Measurements from ENCODE around the gene RAB3C.

The RAB3C gene

DNA sequence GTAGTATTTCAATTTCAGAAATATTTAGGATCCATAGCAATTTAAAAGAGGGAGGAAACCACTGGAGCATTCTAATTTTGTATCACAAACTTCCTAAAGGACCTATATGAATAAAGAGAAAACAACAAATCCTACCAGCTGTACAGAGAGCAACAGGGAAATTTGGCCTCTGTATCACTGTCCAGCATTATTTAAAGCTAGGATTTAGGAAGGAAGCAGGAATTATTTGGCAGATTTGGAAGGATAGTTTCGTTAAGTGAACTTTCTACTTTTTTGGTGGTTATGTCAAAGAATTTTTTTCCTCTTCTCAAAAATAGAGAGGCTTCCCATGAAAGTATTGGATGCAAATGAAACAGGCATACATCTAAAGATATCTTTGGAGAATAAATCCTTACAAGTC, 269.7 kb downstream of the RAB3C start:
- ChIA-PET CTCF (interaction anchor here (1.0 to 1.4 kb wide), 2 partner anchors 16 to 355 kb away, joined by 3 to 5 read pairs; no protein-coding TSS in a partner anchor), POLR2A (no interaction called here)
- TF ChIP-seq TARDBP (IDR thresholded peaks at IDR 0.05) (no peak), ELF4 (IDR thresholded peaks at IDR 0.05) (no peak), ARNT (IDR thresholded peaks at IDR 0.05) (no peak), FOXK2 (IDR thresholded peaks at IDR 0.05) (no peak), PKNOX1 (IDR thresholded peaks at IDR 0.05) (no peak), SUZ12 (IDR thresholded peaks at IDR 0.05) (no peak), SP1 (IDR thresholded peaks at IDR 0.05) (no peak), LEF1 (IDR thresholded peaks at IDR 0.05; ENCODE audit: borderline replicate concordance) (no peak), L3MBTL2 (conservative IDR thresholded peaks at IDR 0.05) (no peak), NFRKB (IDR thresholded peaks at IDR 0.05) (no peak), FOXM1 (IDR thresholded peaks at IDR 0.05; ENCODE audit: borderline replicate concordance) (no peak), ZNF384 (IDR thresholded peaks at IDR 0.05) (no peak)
- DNase-seq (ENCODE audit: extremely low spot score), result no peak

DNA sequence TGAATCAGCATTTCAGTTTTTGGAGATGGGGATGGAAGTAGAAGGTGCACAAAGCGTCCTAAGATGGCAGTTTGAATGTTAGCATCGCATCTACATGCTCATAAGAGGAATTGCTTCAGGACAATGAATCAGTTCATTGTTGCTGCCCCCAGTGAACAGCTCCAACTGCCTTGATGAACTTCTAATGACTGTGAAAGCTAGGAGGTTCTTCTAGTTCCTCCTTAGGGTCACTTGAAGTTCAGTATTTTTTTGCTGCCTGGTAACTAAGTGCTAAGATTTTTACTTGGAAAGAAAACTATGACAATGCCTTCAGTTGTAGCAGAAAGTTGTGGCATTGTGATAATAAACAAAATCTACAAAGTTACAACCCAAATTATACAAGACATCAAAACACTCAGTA, 271.6 kb downstream of the RAB3C start:
- DNase-seq (ENCODE audit: extremely low spot score), result no peak
- ChIA-PET CTCF (no interaction called here), POLR2A (no interaction called here)
- no peak for TF ChIP-seq SP1 (IDR thresholded peaks at IDR 0.05)
- TF ChIP-seq SUZ12 (IDR thresholded peaks at IDR 0.05), result no peak
- no peak for TF ChIP-seq CTBP1 (IDR thresholded peaks at IDR 0.05; ENCODE audit: borderline replicate concordance)

GRCh38 chr5:58855851-58856739, 273.2 kb downstream of the RAB3C start:
- no peak for DNase-seq (ENCODE audit: extremely low spot score)
- TF ChIP-seq BHLHE40 (IDR thresholded peaks at IDR 0.05; ENCODE audit: borderline replicate concordance) (no peak), CTBP1 (IDR thresholded peaks at IDR 0.05; ENCODE audit: borderline replicate concordance) (no peak), SP1 (IDR thresholded peaks at IDR 0.05) (no peak), HDGF (IDR thresholded peaks at IDR 0.05; ENCODE audit: borderline replicate concordance) (no peak), ARNT (IDR thresholded peaks at IDR 0.05) (no peak), FOXA1 (IDR thresholded peaks at IDR 0.05) (no peak), ZNF384 (IDR thresholded peaks at IDR 0.05) (no peak), NFRKB (IDR thresholded peaks at IDR 0.05) (no peak)
- CTCF ChIA-PET, result no interaction called here
- POLR2A ChIA-PET, result no interaction called here

DNA sequence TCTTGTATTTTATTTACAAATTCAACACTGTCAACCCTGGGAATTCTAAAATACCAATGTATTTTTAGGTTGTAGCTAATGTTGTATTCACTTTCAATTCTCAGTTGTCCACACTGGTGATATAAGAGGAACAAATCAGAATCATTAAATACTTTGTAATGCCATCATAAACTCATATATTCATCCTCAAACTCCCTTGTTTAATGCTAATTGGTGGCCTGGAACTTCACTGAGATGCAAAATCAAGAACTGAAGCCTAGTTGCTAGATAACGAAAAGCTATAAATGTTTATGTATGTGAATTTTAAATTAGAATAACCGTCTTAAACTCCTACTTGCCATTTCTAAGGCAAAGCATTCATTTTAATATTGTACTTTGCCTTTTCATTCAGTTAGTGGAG, 274.7 kb downstream of the RAB3C start:
- POLR2A ChIA-PET, result no interaction called here
- CTCF ChIA-PET, result interaction anchor here (1.6 kb wide), 1 partner anchor 29 kb away, joined by 4 read pairs; no protein-coding TSS in a partner anchor
- DNase-seq (ENCODE audit: extremely low spot score), result no peak
- TF ChIP-seq NFRKB (IDR thresholded peaks at IDR 0.05), result no peak
- no peak for TF ChIP-seq HDGF (IDR thresholded peaks at IDR 0.05; ENCODE audit: borderline replicate concordance)
- no peak for TF ChIP-seq ELF4 (IDR thresholded peaks at IDR 0.05)
- TF ChIP-seq FOXA1 (IDR thresholded peaks at IDR 0.05), result no peak
- no peak for TF ChIP-seq FOXK2 (IDR thresholded peaks at IDR 0.05)
- no peak for TF ChIP-seq SP1 (IDR thresholded peaks at IDR 0.05)
- no peak for TF ChIP-seq ZNF384 (IDR thresholded peaks at IDR 0.05)
- TF ChIP-seq L3MBTL2 (conservative IDR thresholded peaks at IDR 0.05), result no peak
- no peak for TF ChIP-seq BHLHE40 (IDR thresholded peaks at IDR 0.05; ENCODE audit: borderline replicate concordance)
- no peak for TF ChIP-seq LEF1 (IDR thresholded peaks at IDR 0.05; ENCODE audit: borderline replicate concordance)
- TF ChIP-seq ARNT (IDR thresholded peaks at IDR 0.05), result no peak
- TF ChIP-seq PKNOX1 (IDR thresholded peaks at IDR 0.05), result no peak
- TF ChIP-seq TARDBP (IDR thresholded peaks at IDR 0.05), result no peak
- TF ChIP-seq SUZ12 (IDR thresholded peaks at IDR 0.05), result no peak
- no peak for TF ChIP-seq FOXM1 (IDR thresholded peaks at IDR 0.05; ENCODE audit: borderline replicate concordance)
- no peak for TF ChIP-seq CTBP1 (IDR thresholded peaks at IDR 0.05; ENCODE audit: borderline replicate concordance)

DNA sequence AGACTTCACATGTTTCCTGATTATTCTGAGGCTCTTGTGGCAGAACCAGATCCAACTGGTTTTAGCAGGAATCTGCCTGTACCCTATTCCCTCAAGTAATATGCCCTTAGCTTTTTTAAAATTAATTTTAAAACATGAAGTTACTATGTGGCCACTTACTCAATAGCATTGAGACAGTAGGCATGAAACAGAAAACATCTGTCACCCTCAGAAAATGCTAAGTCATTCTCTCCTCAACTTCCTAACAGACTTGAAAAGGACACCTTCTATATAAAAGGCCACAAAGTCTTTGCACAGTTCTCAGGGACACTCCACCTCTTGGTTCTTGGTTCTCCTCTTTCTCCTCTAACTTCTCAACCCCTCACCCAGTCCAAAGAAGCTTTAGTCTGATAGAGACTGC, 277.8 kb downstream of the RAB3C start:
- CTCF ChIA-PET, result no interaction called here
- TF ChIP-seq FOXM1 (IDR thresholded peaks at IDR 0.05; ENCODE audit: borderline replicate concordance), result no peak
- no peak for TF ChIP-seq FOXA1 (IDR thresholded peaks at IDR 0.05)
- no peak for TF ChIP-seq ELF4 (IDR thresholded peaks at IDR 0.05)
- no peak for TF ChIP-seq HDGF (IDR thresholded peaks at IDR 0.05; ENCODE audit: borderline replicate concordance)
- no peak for TF ChIP-seq CTBP1 (IDR thresholded peaks at IDR 0.05; ENCODE audit: borderline replicate concordance)
- TF ChIP-seq TARDBP (IDR thresholded peaks at IDR 0.05), result no peak
- no peak for TF ChIP-seq FOXK2 (IDR thresholded peaks at IDR 0.05)
- no peak for TF ChIP-seq L3MBTL2 (conservative IDR thresholded peaks at IDR 0.05)
- TF ChIP-seq BHLHE40 (IDR thresholded peaks at IDR 0.05; ENCODE audit: borderline replicate concordance), result no peak
- no peak for TF ChIP-seq PKNOX1 (IDR thresholded peaks at IDR 0.05)
- no peak for TF ChIP-seq SP1 (IDR thresholded peaks at IDR 0.05)
- POLR2A ChIA-PET, result interaction anchor here (0.6 kb wide), 2 partner anchors 106 to 400 kb away, joined by 3 read pairs; no protein-coding TSS in a partner anchor
- no peak for DNase-seq (ENCODE audit: extremely low spot score)

DNA sequence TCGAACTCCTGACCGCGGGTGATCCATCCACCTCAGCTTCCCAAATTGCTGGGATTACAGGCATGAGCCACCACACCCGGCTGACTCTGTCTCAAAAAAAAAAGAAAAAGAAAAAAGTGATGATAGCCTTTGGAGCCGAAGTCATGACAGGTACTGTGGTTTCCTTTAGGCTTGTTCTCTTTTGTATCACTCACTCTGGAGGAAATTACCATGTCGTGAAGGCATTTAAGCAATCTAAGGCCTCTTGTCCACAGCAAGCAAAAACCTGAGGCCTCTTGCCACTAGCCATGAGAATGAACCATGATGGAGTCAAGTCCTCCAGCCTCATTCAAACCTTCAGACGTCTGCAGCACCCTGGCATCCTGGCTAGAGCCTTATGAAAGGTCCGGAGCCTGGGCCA, 286.1 kb downstream of the RAB3C start:
- TF ChIP-seq BHLHE40 (IDR thresholded peaks at IDR 0.05; ENCODE audit: borderline replicate concordance) (no peak), L3MBTL2 (conservative IDR thresholded peaks at IDR 0.05) (no peak), PKNOX1 (IDR thresholded peaks at IDR 0.05) (no peak), FOXA1 (IDR thresholded peaks at IDR 0.05) (no peak), CTBP1 (IDR thresholded peaks at IDR 0.05; ENCODE audit: borderline replicate concordance) (no peak), HDGF (IDR thresholded peaks at IDR 0.05; ENCODE audit: borderline replicate concordance) (no peak), FOXK2 (IDR thresholded peaks at IDR 0.05) (no peak), SP1 (IDR thresholded peaks at IDR 0.05) (no peak), LEF1 (IDR thresholded peaks at IDR 0.05; ENCODE audit: borderline replicate concordance) (no peak), ARNT (IDR thresholded peaks at IDR 0.05) (no peak)
- no peak for DNase-seq (ENCODE audit: extremely low spot score)
- ChIA-PET POLR2A (no interaction called here), CTCF (interaction anchor here (1.1 kb wide), 1 partner anchor 19 kb away, joined by 5 read pairs; no protein-coding TSS in a partner anchor)

Measured in HEK293T (cell line).